GM12891 (cell line): ENCODE data around the gene HSPA1A.

Experiments used
- POLR2A ChIP-seq: IDR thresholded peaks from 2 replicates; pipeline ENCODE4 v1.6.1; 2011; ENCODE audit warnings: low read depth, low read length, control low read depth
- POLR2AphosphoS5 ChIP-seq: IDR thresholded peaks from 2 replicates; pipeline ENCODE4 v1.6.1; 2011; ENCODE audit warnings: low read depth, low read length, control low read depth

DNA sequence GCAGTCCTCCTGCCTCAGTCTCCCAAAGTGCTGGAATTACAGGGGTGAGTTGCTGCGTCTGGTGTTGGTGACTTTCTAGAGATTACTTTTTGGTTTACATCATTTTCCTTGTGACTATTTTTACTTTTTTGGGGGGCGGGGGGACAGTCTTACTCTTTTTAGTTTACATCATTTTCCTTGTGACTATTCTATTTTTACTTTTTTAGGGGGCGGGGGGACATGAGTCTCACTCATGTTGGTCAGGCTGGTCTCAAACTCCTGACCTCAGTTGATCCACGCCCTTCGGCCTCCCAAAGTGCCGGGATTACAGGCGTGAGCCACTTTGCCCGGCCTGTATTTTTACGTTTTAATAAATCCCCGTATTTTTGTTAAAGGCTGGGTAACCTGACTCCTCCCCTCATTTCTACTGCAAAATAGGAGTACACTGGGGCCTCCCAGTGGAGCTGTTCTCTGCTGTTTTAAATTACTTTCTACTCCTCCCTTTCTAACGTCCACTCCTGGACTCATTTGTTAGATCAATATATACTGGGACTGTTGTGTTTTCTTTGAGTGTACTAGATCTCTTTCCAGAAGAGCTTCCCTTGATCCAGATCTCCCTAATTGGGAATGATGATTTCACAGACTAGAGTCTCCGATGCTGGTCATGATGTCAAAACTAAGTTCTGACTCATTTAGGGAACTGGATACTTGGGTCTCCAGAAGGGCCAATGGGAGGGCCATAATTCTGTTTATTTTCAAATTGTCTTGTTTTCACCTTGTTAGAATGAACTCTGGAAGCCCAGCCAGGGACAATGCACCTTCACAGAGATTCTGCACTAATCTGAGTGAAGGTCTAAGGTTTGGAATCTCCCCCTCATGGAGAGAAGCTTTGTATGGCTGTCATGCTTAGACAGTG is 21.4 kb downstream of the HSPA1A start:
- TF ChIP-seq POLR2A (0 out of 2 replicates have a peak, but pooled peaks have one; percentile 4), POLR2AphosphoS5 (peak; percentile 16)
